ENCODE measurements around the gene PLA2G2C.

PLA2G2C gene

DNA sequence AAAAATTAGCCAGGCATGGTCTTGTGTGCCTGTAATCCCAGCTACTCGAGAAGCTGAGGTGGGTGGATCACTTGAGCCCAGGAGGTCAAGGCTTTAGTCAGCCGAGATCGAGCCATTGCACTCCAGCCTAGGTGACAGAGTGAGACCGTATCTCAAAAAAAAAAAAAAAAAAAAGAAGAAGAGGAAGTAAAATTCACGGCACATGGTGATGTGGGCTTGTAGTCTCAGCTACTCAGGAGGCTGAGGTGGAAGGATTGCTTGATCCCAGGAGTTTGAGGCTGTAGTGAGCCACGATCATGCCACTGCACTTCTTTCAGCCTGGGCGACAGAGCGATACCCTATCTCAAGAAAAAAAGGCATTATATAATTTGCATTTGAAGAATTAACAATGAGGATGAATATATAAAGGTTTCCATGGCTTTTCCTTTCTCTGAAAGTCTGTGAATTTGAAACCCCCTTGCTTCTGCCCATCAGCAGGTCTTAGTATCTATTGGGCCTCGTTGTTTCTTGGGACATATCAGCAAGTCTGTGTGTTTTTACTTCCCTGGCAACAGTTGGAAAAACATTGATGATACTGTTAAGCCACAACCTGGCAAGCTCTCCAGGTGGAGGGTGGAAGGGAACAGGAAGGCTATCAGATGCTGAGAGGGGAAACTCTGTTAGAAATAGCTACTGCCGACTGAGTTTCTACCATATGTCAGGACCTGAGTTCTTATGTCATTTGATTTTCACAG is 62.4 kb downstream of the PLA2G2C start:
- H3K27ac ChIP-seq: no peak overlapping the region
- TF ChIP-seq, protein P1, sequence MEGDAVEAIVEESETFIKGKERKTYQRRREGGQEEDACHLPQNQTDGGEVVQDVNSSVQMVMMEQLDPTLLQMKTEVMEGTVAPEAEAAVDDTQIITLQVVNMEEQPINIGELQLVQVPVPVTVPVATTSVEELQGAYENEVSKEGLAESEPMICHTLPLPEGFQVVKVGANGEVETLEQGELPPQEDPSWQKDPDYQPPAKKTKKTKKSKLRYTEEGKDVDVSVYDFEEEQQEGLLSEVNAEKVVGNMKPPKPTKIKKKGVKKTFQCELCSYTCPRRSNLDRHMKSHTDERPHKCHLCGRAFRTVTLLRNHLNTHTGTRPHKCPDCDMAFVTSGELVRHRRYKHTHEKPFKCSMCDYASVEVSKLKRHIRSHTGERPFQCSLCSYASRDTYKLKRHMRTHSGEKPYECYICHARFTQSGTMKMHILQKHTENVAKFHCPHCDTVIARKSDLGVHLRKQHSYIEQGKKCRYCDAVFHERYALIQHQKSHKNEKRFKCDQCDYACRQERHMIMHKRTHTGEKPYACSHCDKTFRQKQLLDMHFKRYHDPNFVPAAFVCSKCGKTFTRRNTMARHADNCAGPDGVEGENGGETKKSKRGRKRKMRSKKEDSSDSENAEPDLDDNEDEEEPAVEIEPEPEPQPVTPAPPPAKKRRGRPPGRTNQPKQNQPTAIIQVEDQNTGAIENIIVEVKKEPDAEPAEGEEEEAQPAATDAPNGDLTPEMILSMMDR (IDR thresholded peaks at IDR 0.05): no peak

DNA sequence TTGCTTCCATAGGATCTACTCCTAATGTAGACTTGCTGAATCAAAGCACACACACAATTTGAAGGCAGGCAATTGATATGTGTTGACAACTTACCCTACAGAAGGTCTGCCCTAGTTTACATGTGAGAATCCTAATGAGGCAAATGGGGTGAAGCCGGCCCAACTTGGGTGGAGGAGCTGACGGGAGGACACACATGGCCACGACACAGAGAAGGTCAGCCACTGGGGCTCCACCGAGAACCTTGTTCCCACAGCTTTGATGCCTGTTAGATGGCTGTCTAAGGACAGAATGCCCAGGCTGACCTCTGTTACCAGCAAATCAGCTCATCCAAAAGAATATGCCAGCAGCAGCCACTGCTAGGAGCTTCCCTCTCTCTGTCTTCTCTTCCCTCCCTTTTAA is 65.5 kb downstream of the PLA2G2C start:
- Histone ChIP-seq H3K4me1 (no peaks in the 10 kb centered on the region), H3K27me3 (ENCODE audit: control insufficient read depth, insufficient read depth, low read length) (no peaks in the 10 kb centered on the region), H3K36me3 (ENCODE audit: control insufficient read depth, insufficient read depth, low read length) (no peaks in the 10 kb centered on the region), H3K4me2 (ENCODE audit: low read length) (no peak overlapping the region), H2AFZ (no peak overlapping the region), H3K27ac (no peak overlapping the region), H3K9me3 (ENCODE audit: control insufficient read depth, low read length) (no peaks in the 10 kb centered on the region), H3K79me2 (no peaks in the 10 kb centered on the region), H3K4me3 (ENCODE audit: low read depth, low read length) (no peak overlapping the region), H3K9ac (no peak overlapping the region)
- TF ChIP-seq, protein P1 (IDR thresholded peaks at IDR 0.05): no peak

More for the DNA sequence above, 62.4 kb downstream of the PLA2G2C start:
- H3K4me2 ChIP-seq (ENCODE audit: low read length): no peak overlapping the region
- H2AFZ ChIP-seq: no peak overlapping the region
- no peaks in the 10 kb centered on the region for H3K4me1 ChIP-seq
- no peak overlapping the region for H3K9ac ChIP-seq
- no peaks in the 10 kb centered on the region for H3K36me3 ChIP-seq (ENCODE audit: control insufficient read depth, insufficient read depth, low read length)
- H3K4me3 ChIP-seq (ENCODE audit: low read depth, low read length): no peak overlapping the region
- H3K79me2 ChIP-seq: no peaks in the 10 kb centered on the region
- no peaks in the 10 kb centered on the region for H3K27me3 ChIP-seq (ENCODE audit: control insufficient read depth, insufficient read depth, low read length)
- no peaks in the 10 kb centered on the region for H3K9me3 ChIP-seq (ENCODE audit: control insufficient read depth, low read length)

DNA sequence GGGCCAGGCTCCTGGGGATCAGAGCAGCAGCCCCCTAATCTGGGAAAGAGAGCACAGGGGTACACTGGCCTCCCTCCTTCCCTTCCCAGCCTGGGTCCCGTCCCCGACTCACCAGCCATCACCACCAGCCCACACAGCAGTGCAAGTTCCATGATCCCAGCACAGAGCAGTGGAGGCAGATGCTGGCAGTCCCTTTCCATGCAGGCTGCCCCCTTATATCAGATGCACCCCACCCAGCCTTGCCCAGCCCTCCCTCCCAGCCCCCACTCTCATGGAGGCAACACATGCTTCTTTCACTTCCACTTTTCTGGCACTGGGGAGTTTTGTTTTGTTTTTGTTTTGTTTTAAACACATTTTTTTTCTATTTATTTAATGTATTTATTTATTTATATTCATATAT is 67.0 kb downstream of the PLA2G2C start, which contains the start of gene PLA2G2D:
Gene PLA2G2D (minus strand): TSS at position 190 of the 400 bp plus-strand sequence. CDS start 38 bp downstream, at position 152.
- Histone ChIP-seq H3K9me3 (ENCODE audit: control insufficient read depth, low read length) (no peaks in the 10 kb centered on the region), H3K9ac (no peak within 1 kb of the TSS), H2AFZ (no peak within 1 kb of the TSS), H3K4me2 (ENCODE audit: low read length) (no peak within 1 kb of the TSS), H3K4me1 (no peaks in the 10 kb centered on the region), H3K36me3 (ENCODE audit: control insufficient read depth, insufficient read depth, low read length) (no peaks in the 10 kb centered on the region), H3K79me2 (no peaks in the 10 kb centered on the region), H3K27ac (no peak within 1 kb of the TSS), H3K4me3 (ENCODE audit: low read depth, low read length) (no peak within 1 kb of the TSS), H3K27me3 (ENCODE audit: control insufficient read depth, insufficient read depth, low read length) (no peaks in the 10 kb centered on the region)
- TF ChIP-seq, protein P1 (IDR thresholded peaks at IDR 0.05): no peak

DNA sequence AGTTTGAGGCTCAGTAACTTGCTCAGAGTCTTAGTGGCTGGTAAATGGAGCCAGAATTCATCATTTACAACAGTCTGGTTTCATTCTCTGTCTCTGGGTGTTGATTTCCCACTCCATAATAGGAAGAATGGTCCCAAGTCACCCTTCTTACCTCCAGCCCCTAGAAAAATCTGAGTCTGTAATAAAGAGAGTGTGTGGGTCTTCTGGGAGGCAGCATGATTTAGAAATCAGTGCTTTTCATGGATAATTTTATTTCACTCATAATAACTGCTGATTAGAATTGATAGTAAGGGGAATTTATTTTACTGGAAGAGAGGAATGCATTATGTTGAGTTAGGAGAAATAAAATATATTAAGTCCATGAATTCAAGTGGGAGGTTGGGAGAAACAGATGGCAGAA is 69.1 kb downstream of the PLA2G2C start:
- H2AFZ ChIP-seq: no peak overlapping the region
- H3K27ac ChIP-seq: no peak overlapping the region
- H3K9me3 ChIP-seq (ENCODE audit: control insufficient read depth, low read length): no peaks in the 10 kb centered on the region
- no peaks in the 10 kb centered on the region for H3K36me3 ChIP-seq (ENCODE audit: control insufficient read depth, insufficient read depth, low read length)
- TF ChIP-seq, protein P1 (IDR thresholded peaks at IDR 0.05): no peak
- H3K79me2 ChIP-seq: no peaks in the 10 kb centered on the region
- H3K9ac ChIP-seq: no peak overlapping the region
- no peaks in the 10 kb centered on the region for H3K27me3 ChIP-seq (ENCODE audit: control insufficient read depth, insufficient read depth, low read length)
- no peak overlapping the region for H3K4me2 ChIP-seq (ENCODE audit: low read length)
- no peak overlapping the region for H3K4me3 ChIP-seq (ENCODE audit: low read depth, low read length)
- H3K4me1 ChIP-seq: no peaks in the 10 kb centered on the region

DNA sequence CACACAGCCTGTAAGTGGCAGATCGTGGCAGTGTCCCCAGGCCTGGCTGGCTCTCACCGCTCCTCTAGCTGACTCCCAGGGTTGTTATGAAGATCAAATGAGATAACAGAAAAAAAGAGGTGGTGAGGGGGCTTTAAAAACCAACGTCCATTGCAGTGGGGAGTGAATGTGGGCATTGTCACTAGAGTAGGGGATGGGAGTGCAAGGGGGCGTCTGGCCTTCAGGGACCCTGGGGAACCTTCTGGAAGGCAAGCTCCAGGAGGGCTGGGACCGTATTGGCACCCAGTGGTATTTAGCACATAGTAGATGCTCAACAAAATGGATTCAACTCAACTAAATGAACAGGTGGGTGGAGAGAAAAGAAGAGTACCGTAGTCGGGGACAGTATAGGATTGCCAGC is 70.4 kb downstream of the PLA2G2C start:
- Histone ChIP-seq H3K9ac (no peak overlapping the region), H3K4me3 (ENCODE audit: low read depth, low read length) (no peak overlapping the region), H3K4me2 (ENCODE audit: low read length) (no peak overlapping the region), H3K79me2 (no peaks in the 10 kb centered on the region), H2AFZ (no peak overlapping the region), H3K4me1 (no peaks in the 10 kb centered on the region), H3K27ac (no peak overlapping the region), H3K9me3 (ENCODE audit: control insufficient read depth, low read length) (no peaks in the 10 kb centered on the region), H3K27me3 (ENCODE audit: control insufficient read depth, insufficient read depth, low read length) (no peaks in the 10 kb centered on the region), H3K36me3 (ENCODE audit: control insufficient read depth, insufficient read depth, low read length) (no peaks in the 10 kb centered on the region)
- TF ChIP-seq, protein P1 (IDR thresholded peaks at IDR 0.05): no peak
